Measurements from ENCODE around the gene ADGRV1. TPM values are rescaled to one million over a fixed set of nuclear protein-coding genes. Genes with fewer than 3 reads are reported as not detected.

Gene ADGRV1
- total RNA-seq, 1 experiment from 2014 or later: 64.8 TPM

DNA sequence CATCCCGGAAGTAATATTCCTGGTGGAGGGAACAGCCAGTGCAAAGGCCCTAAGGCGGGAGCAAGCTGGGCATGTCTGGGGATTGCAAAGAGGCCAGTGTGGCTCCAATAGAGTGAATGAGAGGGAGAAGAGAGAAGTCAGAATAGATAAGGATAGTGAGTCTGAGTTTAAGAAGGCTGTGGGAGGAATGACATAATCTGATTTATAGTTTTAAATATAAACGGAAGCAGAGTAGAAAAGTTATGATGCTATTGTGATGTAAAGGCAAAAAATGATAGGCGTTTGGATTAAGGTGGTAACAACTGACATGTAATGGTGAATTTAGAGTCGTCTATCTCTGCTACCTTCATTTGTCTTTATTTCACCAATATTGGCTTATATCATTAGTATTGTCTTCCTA lies 473.5 kb downstream of the ADGRV1 start:
- Mint-ChIP-seq H3K4me1 (peaks cover 19 to 22% of the 10 kb centered on the region in 2 experiments), H3K27ac (no peak overlapping the region; a peak in 1 of 7 replicates), H3K4me3 (no peak overlapping the region), H3K9me3 (0 out of 5 replicates have a peak, but pooled peaks cover 0 to 2% of the 10 kb centered on the region in 2 experiments), H3K36me3 (ENCODE audit: insufficient read depth in 1 of 3, low read depth in 3 of 3) (peaks cover 0 to 3% (median 0%) of the 10 kb centered on the region in 3 experiments; a peak in 1 of 7 replicates), H3K27me3 (ENCODE audit: low read depth) (no peaks in the 10 kb centered on the region)
- Histone ChIP-seq H4K5ac (ENCODE audit: insufficient read length, low read depth, low read length) (no peak overlapping the region), H2BK20ac (ENCODE audit: low read depth, low read length, poor library complexity, severe bottlenecking) (no peak overlapping the region), H3K56ac (ENCODE audit: insufficient read length, low read depth, low read length) (no peak overlapping the region), H3K79me2 (ENCODE audit: insufficient read depth, low read length) (no peaks in the 10 kb centered on the region), H4K20me1 (ENCODE audit: control insufficient read depth, insufficient read depth, insufficient read length) (peaks cover 2% of the 10 kb centered on the region), H3K27me3 (ENCODE audit: insufficient read depth, low read length) (no peaks in the 10 kb centered on the region), H3K23ac (ENCODE audit: insufficient read length, low read depth, low read length) (no peak overlapping the region), H2AFZ (ENCODE audit: low read length) (no peak overlapping the region), H2BK12ac (ENCODE audit: insufficient read length, low read depth, low read length) (no peak overlapping the region), H3K23me2 (ENCODE audit: insufficient read length, low read depth, low read length, poor library complexity, severe bottlenecking) (no peaks in the 10 kb centered on the region), H3K79me1 (ENCODE audit: insufficient read depth, low read depth, low read length, poor library complexity, severe bottlenecking) (no peaks in the 10 kb centered on the region), H4K8ac (replicated peaks; ENCODE audit: insufficient read length, low read depth, low read length) (no peak overlapping the region), H4K91ac (ENCODE audit: insufficient read length, low read depth, low read length) (no peak overlapping the region), H3K4me1 (ENCODE audit: insufficient read depth, low read length) (peaks cover 5% of the 10 kb centered on the region; the same call in 1 of the 2 replicates), H2AK5ac (ENCODE audit: insufficient read length, low read length) (no peak overlapping the region), H3T11ph (ENCODE audit: low read length) (no peak overlapping the region), H2BK15ac (ENCODE audit: low read depth, low read length) (no peak overlapping the region), H3K27ac (ENCODE audit: insufficient read length, low read depth, low read length) (no peak overlapping the region), H2BK5ac (ENCODE audit: insufficient read length, low read length) (no peak overlapping the region), H3K18ac (ENCODE audit: insufficient read length, low read depth, low read length) (no peak overlapping the region), H2BK120ac (ENCODE audit: low read depth, low read length, poor library complexity, severe bottlenecking) (no peak overlapping the region), H3K14ac (ENCODE audit: insufficient read depth, low read length) (no peak overlapping the region), H3K4me2 (ENCODE audit: insufficient read depth, insufficient read length, low read length) (no peak overlapping the region), H3K9ac (ENCODE audit: extremely low read depth, insufficient read length, low read length) (no peak overlapping the region), H3K4ac (ENCODE audit: low read depth, low read length) (no peak overlapping the region), H3K9me3 (ENCODE audit: control insufficient read depth, low read depth, low read length) (no peaks in the 10 kb centered on the region)
- no CpG with 5 or more reads among the region's 5 CpGs for WGBS (ENCODE audit: extremely low coverage, insufficient read length, low lambda C conversion rate)
- DNase-seq: no peak
- TF ChIP-seq, protein P1, sequence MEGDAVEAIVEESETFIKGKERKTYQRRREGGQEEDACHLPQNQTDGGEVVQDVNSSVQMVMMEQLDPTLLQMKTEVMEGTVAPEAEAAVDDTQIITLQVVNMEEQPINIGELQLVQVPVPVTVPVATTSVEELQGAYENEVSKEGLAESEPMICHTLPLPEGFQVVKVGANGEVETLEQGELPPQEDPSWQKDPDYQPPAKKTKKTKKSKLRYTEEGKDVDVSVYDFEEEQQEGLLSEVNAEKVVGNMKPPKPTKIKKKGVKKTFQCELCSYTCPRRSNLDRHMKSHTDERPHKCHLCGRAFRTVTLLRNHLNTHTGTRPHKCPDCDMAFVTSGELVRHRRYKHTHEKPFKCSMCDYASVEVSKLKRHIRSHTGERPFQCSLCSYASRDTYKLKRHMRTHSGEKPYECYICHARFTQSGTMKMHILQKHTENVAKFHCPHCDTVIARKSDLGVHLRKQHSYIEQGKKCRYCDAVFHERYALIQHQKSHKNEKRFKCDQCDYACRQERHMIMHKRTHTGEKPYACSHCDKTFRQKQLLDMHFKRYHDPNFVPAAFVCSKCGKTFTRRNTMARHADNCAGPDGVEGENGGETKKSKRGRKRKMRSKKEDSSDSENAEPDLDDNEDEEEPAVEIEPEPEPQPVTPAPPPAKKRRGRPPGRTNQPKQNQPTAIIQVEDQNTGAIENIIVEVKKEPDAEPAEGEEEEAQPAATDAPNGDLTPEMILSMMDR (conservative IDR thresholded peaks at IDR 0.05): no peak

Measured in H9 (cell line).